ENCODE measurements around the gene NBL1.

DNA sequence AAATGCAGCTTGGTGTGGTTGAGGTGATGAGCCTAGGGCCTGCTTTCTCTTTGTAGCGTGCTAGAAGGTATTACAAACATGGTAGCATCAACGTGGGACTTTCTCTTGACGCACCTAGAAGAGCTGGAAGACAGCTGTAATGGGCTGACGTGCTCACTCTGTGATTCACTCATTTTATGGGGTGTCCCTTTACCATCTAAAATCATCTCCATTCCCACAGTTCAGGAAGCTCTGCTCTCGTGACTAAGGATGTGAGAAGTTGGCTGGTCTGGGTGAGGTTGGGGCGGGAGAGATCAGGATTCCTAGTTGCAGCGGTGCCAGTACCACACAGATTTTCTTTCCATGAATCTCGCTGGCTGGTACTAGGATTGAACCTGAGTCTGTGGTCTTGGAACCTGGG, 24.8 kb downstream of the NBL1 start:
- TF ChIP-seq, protein P1, sequence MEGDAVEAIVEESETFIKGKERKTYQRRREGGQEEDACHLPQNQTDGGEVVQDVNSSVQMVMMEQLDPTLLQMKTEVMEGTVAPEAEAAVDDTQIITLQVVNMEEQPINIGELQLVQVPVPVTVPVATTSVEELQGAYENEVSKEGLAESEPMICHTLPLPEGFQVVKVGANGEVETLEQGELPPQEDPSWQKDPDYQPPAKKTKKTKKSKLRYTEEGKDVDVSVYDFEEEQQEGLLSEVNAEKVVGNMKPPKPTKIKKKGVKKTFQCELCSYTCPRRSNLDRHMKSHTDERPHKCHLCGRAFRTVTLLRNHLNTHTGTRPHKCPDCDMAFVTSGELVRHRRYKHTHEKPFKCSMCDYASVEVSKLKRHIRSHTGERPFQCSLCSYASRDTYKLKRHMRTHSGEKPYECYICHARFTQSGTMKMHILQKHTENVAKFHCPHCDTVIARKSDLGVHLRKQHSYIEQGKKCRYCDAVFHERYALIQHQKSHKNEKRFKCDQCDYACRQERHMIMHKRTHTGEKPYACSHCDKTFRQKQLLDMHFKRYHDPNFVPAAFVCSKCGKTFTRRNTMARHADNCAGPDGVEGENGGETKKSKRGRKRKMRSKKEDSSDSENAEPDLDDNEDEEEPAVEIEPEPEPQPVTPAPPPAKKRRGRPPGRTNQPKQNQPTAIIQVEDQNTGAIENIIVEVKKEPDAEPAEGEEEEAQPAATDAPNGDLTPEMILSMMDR (IDR thresholded peaks at IDR 0.05), result no peak
- TF ChIP-seq POLR2A (IDR thresholded peaks at IDR 0.05) (no peak), POLR2AphosphoS5 (IDR thresholded peaks at IDR 0.05) (no peak), EP300 (IDR thresholded peaks at IDR 0.05) (no peak)
